ENCODE results near the gene JMJD7. TPM values are rescaled to one million over a fixed set of nuclear protein-coding genes. Genes with fewer than 3 reads are reported as not detected.

JMJD7 gene
- total RNA-seq, 4 donors from 2014 or later = 45.4 to 88.3 (median 60.9) TPM

- no peaks in the 10 kb centered on the region for H3K36me3 ChIP-seq
- no peak for TF ChIP-seq POLR2A (IDR thresholded peaks at IDR 0.05)
- no peak for TF ChIP-seq CTCF (IDR thresholded peaks at IDR 0.05)
- no peak for TF ChIP-seq POLR2AphosphoS5 (IDR thresholded peaks at IDR 0.05)
- TF ChIP-seq EP300 (IDR thresholded peaks at IDR 0.05) = no peak
- 94% methylated on average over 12 of the region's 12 CpGs for WGBS
- no peak overlapping the region for H3K27ac ChIP-seq
- no peaks in the 10 kb centered on the region for H3K9me3 ChIP-seq
- H3K4me3 ChIP-seq = no peak overlapping the region
- H3K4me1 ChIP-seq = peaks cover 8% of the 10 kb centered on the region
- H3K27me3 ChIP-seq = peaks cover 4% of the 10 kb centered on the region
- no peak for DNase-seq (ENCODE audit: low spot score in 2 of 2)
These were observed 28.8 kb downstream of the JMJD7 start for GRCh38 chr15:41856716-41857115.

DNA sequence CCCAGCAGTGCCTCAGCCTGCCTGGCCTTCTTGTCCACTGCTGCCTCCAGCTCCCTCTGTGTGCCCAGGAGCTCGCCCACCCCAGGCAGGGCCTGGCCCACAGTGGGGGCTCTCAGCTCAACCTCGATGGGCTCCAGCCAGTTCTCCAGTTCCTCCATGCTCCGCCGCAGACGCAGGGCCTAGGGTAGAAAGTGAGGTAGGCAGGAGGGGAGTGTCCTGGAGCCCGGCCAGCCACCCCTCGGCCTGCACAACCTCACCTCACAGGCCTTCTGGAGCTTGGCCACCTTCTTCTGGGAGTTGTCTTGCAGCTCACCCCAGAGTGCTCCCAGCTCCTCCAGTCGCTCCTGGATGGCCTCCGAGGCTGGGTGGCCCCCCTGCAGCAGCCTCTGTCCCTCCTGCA, 29.4 kb downstream of the JMJD7 start:
- no peak overlapping the region for H3K27ac ChIP-seq
- H3K4me3 ChIP-seq = no peak overlapping the region
- H3K4me1 ChIP-seq = peaks cover 6% of the 10 kb centered on the region
- H3K27me3 ChIP-seq = no peaks in the 10 kb centered on the region
- no peaks in the 10 kb centered on the region for H3K36me3 ChIP-seq
- no peaks in the 10 kb centered on the region for H3K9me3 ChIP-seq
- DNase-seq (ENCODE audit: low spot score in 2 of 2) = no peak
- WGBS = 83% methylated on average over 2 of the region's 9 CpGs
- TF ChIP-seq POLR2AphosphoS5 (IDR thresholded peaks at IDR 0.05) (no peak), POLR2A (IDR thresholded peaks at IDR 0.05) (no peak), EP300 (IDR thresholded peaks at IDR 0.05) (no peak), CTCF (IDR thresholded peaks at IDR 0.05) (no peak)

DNA sequence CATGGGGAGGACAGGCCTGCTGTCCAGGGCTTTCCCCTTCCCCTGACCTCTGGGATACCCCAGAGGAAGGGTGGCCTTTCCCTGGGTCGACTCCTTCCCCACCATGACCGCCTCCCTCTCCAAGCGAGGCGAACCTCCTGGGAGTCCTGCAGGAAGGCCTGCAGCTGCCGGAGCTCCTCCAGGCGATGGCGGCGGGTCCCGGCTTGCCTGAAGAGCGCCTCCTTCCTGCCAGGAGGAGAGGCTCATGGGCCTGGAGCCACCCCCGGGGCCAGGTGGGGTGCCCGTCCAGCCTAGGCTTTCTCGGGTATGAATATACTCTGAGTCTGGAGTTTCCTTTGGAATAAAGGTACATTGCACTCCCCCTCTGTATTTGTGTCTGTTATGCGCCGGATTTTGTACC, 30.9 kb downstream of the JMJD7 start:
- DNase-seq (ENCODE audit: low spot score in 2 of 2) = no peak
- Histone ChIP-seq H3K4me1 (peaks cover 3% of the 10 kb centered on the region), H3K27me3 (no peaks in the 10 kb centered on the region), H3K36me3 (no peaks in the 10 kb centered on the region), H3K27ac (no peak overlapping the region), H3K9me3 (no peaks in the 10 kb centered on the region), H3K4me3 (no peak overlapping the region)
- 76% methylated on average over 9 of the region's 15 CpGs for WGBS
- TF ChIP-seq POLR2AphosphoS5 (IDR thresholded peaks at IDR 0.05) (no peak), CTCF (IDR thresholded peaks at IDR 0.05) (no peak), POLR2A (IDR thresholded peaks at IDR 0.05) (no peak), EP300 (IDR thresholded peaks at IDR 0.05) (no peak)

GRCh38 chr15:41860049-41860828, 32.3 kb downstream of the JMJD7 start:
- Histone ChIP-seq H3K27me3 (no peaks in the 10 kb centered on the region), H3K27ac (no peak overlapping the region), H3K4me3 (no peak overlapping the region), H3K36me3 (no peaks in the 10 kb centered on the region), H3K4me1 (peaks cover under 1% of the 10 kb centered on the region), H3K9me3 (no peaks in the 10 kb centered on the region)
- no peak for DNase-seq (ENCODE audit: low spot score in 2 of 2)
- 68% methylated on average over 7 of the region's 15 CpGs for WGBS
- TF ChIP-seq POLR2A (IDR thresholded peaks at IDR 0.05) (no peak), EP300 (IDR thresholded peaks at IDR 0.05) (no peak), POLR2AphosphoS5 (IDR thresholded peaks at IDR 0.05) (no peak), CTCF (IDR thresholded peaks at IDR 0.05) (no peak)

- Histone ChIP-seq H3K27ac (no peak overlapping the region), H3K36me3 (no peaks in the 10 kb centered on the region), H3K4me3 (no peak overlapping the region), H3K4me1 (no peaks in the 10 kb centered on the region), H3K9me3 (no peaks in the 10 kb centered on the region), H3K27me3 (no peaks in the 10 kb centered on the region)
- no peak for TF ChIP-seq EP300 (IDR thresholded peaks at IDR 0.05)
- no peak for TF ChIP-seq POLR2AphosphoS5 (IDR thresholded peaks at IDR 0.05)
- TF ChIP-seq CTCF (IDR thresholded peaks at IDR 0.05) = no peak
- TF ChIP-seq POLR2A (IDR thresholded peaks at IDR 0.05) = no peak
- 91% methylated on average over 13 of the region's 18 CpGs for WGBS
- DNase-seq (ENCODE audit: low spot score in 2 of 2) = no peak
These were observed 34.0 kb downstream of the JMJD7 start for GRCh38 chr15:41861736-41862356.
